Occipital lobe (tissue), 2 donors: ENCODE results near the gene RNF207. TPM values are rescaled to one million over a fixed set of nuclear protein-coding genes. Genes with fewer than 3 reads are reported as not detected.

Experiments used
- DNase-seq: peaks from one replicate; lab custom pipeline; 2025; lab: John Stamatoyannopoulos, UW
- total RNA-seq: library from RNA; depleted of rRNA; stranded (reverse); fragments of >200 nt; gene quantifications from one replicate; pipeline ENCODE4 v1.2.3, GENCODE V29; 2014

The RNF207 gene
- total RNA-seq, 1 donor from 2014 or later: 8.7 TPM

GRCh38 chr1:6248161-6248776, 42.4 kb downstream of the RNF207 start:
- no peak for DNase-seq

- no peak for DNase-seq
Observed at GRCh38 chr1:6248932-6249738, 43.2 kb downstream of the RNF207 start.

- no peak for DNase-seq
Observed at GRCh38 chr1:6249739-6250689, 44.1 kb downstream of the RNF207 start.

GRCh38 chr1:6251233-6251632, 45.3 kb downstream of the RNF207 start:
- DNase-seq: no peak

GRCh38 chr1:6251681-6252373, 45.9 kb downstream of the RNF207 start:
- DNase-seq: no peak

- no peak for DNase-seq
Observed at GRCh38 chr1:6252374-6252710, 46.4 kb downstream of the RNF207 start.

GRCh38 chr1:6253380-6253779, 47.5 kb downstream of the RNF207 start:
- no peak for DNase-seq

- no peak for DNase-seq
Observed at GRCh38 chr1:6254691-6255090, 48.8 kb downstream of the RNF207 start.

- DNase-seq: no peak
Observed at GRCh38 chr1:6256645-6257044, 50.7 kb downstream of the RNF207 start.

- no peak for DNase-seq
Observed at GRCh38 chr1:6257541-6258069, 51.7 kb downstream of the RNF207 start.

- DNase-seq: no peak
Observed at GRCh38 chr1:6258675-6259074, 52.8 kb downstream of the RNF207 start.

- DNase-seq: peak; percentile 40
Observed at GRCh38 chr1:6259491-6260362, 53.8 kb downstream of the RNF207 start.

- DNase-seq: no peak
Observed at GRCh38 chr1:6260433-6260934, 54.6 kb downstream of the RNF207 start.

GRCh38 chr1:6260961-6261614, 55.2 kb downstream of the RNF207 start, which contains the start of gene GPR153:
GPR153 (minus strand) TSS chr1:6261098; CDS start chr1:6254905, 6,193 bp downstream.
- DNase-seq: no peak

- DNase-seq: no peak
Observed at GRCh38 chr1:6261615-6261995, 55.7 kb downstream of the RNF207 start.

- DNase-seq: no peak
Observed at GRCh38 chr1:6262555-6263420, 56.9 kb downstream of the RNF207 start.

GRCh38 chr1:6263716-6264115, 57.8 kb downstream of the RNF207 start:
- DNase-seq: no peak

GRCh38 chr1:6265151-6265550, 59.2 kb downstream of the RNF207 start:
- DNase-seq: no peak
